MM.1S (cell line): ENCODE measurements around the gene CEP192.

ENCODE experiments used
- DNase-seq: peaks from one replicate; pipeline ENCODE4 v3.0.0-alpha.2; 2015
- H2AFZ ChIP-seq: fragments of 300-600 bp; sonication (generic); 2 replicates; pipeline ENCODE4 v1.6.0; 2016; ENCODE audit warnings: antibody characterized with exemption, low read length
- H3F3A ChIP-seq: fragments of 300-600 bp; sonication (generic); 2 replicates; pipeline ENCODE4 v1.6.1; 2016; ENCODE audit warnings: mild to moderate bottlenecking, antibody characterized with exemption, low read length, moderate library complexity, mixed read lengths; ENCODE audit not compliant: insufficient read depth
- H3K27ac ChIP-seq: fragments of 300-600 bp; sonication (generic); 2 replicates; pipeline ENCODE4 v1.5.1; 2016; ENCODE audit warnings: mild to moderate bottlenecking, low read length
- H3K27me3 ChIP-seq: fragments of 300-600 bp; sonication (generic); replicated peaks from 2 replicates; pipeline ENCODE4 v1.6.0; 2016; ENCODE audit warnings: low read length; ENCODE audit not compliant: insufficient read depth
- H3K36me3 ChIP-seq: fragments of 300-600 bp; sonication (generic); replicated peaks from 2 replicates; pipeline ENCODE4 v1.6.1; 2016; ENCODE audit warnings: mild to moderate bottlenecking, low read length, mixed read lengths; ENCODE audit not compliant: insufficient read depth
- H3K4me1 ChIP-seq: fragments of 300-600 bp; sonication (generic); 2 replicates; pipeline ENCODE4 v1.6.1; 2016; ENCODE audit warnings: low read length, mixed read lengths
- H3K4me2 ChIP-seq: fragments of 300-600 bp; sonication (generic); 2 replicates; pipeline ENCODE4 v1.6.0; 2016; ENCODE audit warnings: low read depth, low read length
- H3K4me3 ChIP-seq: fragments of 300-600 bp; sonication (generic); 2 replicates; pipeline ENCODE4 v1.5.1; 2016; ENCODE audit warnings: low read length, mixed read lengths
- H3K79me2 ChIP-seq: fragments of 300-600 bp; sonication (generic); 2 replicates; pipeline ENCODE4 v1.6.1; 2016; ENCODE audit warnings: mixed run types, low read length, mixed read lengths
- H3K9ac ChIP-seq: fragments of 300-600 bp; sonication (generic); 2 replicates; pipeline ENCODE4 v1.6.1; 2016; ENCODE audit warnings: low read length, mixed read lengths
- H3K9me2 ChIP-seq: fragments of 300-600 bp; sonication (generic); replicated peaks from 2 replicates; pipeline ENCODE4 v1.6.1; 2016; ENCODE audit warnings: mild to moderate bottlenecking, low read length, mixed read lengths; ENCODE audit not compliant: insufficient read depth
- H3K9me3 ChIP-seq: fragments of 300-600 bp; sonication (generic); replicated peaks from 2 replicates; pipeline ENCODE4 v1.6.1; 2016; ENCODE audit warnings: mild to moderate bottlenecking, low read length, mixed read lengths; ENCODE audit not compliant: insufficient read depth
- H4K20me1 ChIP-seq: fragments of 300-600 bp; sonication (generic); 2 replicates; pipeline ENCODE4 v1.6.1; 2016; ENCODE audit warnings: mild to moderate bottlenecking, low read length, moderate library complexity, mixed read lengths; ENCODE audit not compliant: insufficient read depth
- CTCF ChIP-seq: fragments of 300-600 bp; sonication (generic); IDR thresholded peaks from 2 replicates; pipeline ENCODE4 v1.5.1; 2016; ENCODE audit warnings: antibody characterized with exemption, low read length, mixed read lengths
- EZH2 ChIP-seq: fragments of 300-600 bp; sonication (generic); optimal IDR thresholded peaks from 2 replicates; pipeline ENCODE3; 2017; ENCODE audit warnings: low read depth, mild to moderate bottlenecking, antibody characterized with exemption, low read length, mixed read lengths
- EZH2phosphoT487 ChIP-seq: fragments of 300-600 bp; sonication (generic); IDR thresholded peaks from 2 replicates; pipeline ENCODE4 v1.6.1; 2018; ENCODE audit warnings: antibody characterized with exemption, low read length

The CEP192 gene

DNA sequence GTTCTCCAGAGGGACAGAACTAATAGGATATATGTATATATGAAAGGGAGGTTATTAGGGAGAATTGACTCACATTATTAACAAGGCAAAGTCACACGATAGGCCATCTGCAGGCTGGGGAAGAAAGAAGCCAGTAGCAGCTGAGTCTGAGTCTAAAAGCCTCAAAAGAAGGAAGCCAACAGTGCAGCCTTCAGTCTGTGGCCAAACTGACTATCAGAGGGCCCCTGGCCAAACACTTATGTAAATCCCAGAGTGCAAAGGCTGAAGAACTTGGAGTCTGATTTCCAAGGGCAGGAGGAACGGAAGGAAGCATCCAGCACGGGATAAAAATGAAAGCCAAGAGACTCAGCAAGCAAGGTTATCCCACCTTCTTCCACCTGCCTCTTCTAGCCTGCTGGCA is 119.4 kb downstream of the CEP192 start:
- no peaks in the 10 kb centered on the region for H3K79me2 ChIP-seq
- no peaks in the 10 kb centered on the region for H3K9me3 ChIP-seq
- H3K9ac ChIP-seq = no peak overlapping the region
- H3K4me1 ChIP-seq = no peaks in the 10 kb centered on the region
- no peak for DNase-seq
- H3F3A ChIP-seq = no peaks in the 10 kb centered on the region
- H2AFZ ChIP-seq = no peak overlapping the region
- H3K9me2 ChIP-seq = no peaks in the 10 kb centered on the region
- no peak overlapping the region for H3K4me2 ChIP-seq
- H3K36me3 ChIP-seq = peaks cover 5% of the 10 kb centered on the region; the same call in 1 of the 2 replicates
- no peak overlapping the region for H3K4me3 ChIP-seq
- H3K27ac ChIP-seq = no peak overlapping the region
- H4K20me1 ChIP-seq = no peaks in the 10 kb centered on the region
- no peak for TF ChIP-seq EZH2phosphoT487
- TF ChIP-seq EZH2 = no peak
- no peak for TF ChIP-seq CTCF
- no peaks in the 10 kb centered on the region for H3K27me3 ChIP-seq

- H3K36me3 ChIP-seq = no peaks in the 10 kb centered on the region
- no peaks in the 10 kb centered on the region for H3K4me1 ChIP-seq
- H2AFZ ChIP-seq = no peak overlapping the region
- H3K4me3 ChIP-seq = no peak overlapping the region
- H3K9me3 ChIP-seq = no peaks in the 10 kb centered on the region
- TF ChIP-seq CTCF (no peak), EZH2phosphoT487 (no peak), EZH2 (no peak)
- no peaks in the 10 kb centered on the region for H4K20me1 ChIP-seq
- DNase-seq = no peak
- H3F3A ChIP-seq = no peaks in the 10 kb centered on the region
- H3K27ac ChIP-seq = no peak overlapping the region
- no peaks in the 10 kb centered on the region for H3K27me3 ChIP-seq
- H3K9me2 ChIP-seq = no peaks in the 10 kb centered on the region
- H3K4me2 ChIP-seq = no peak overlapping the region
- no peak overlapping the region for H3K9ac ChIP-seq
- no peaks in the 10 kb centered on the region for H3K79me2 ChIP-seq
These were observed 121.8 kb downstream of the CEP192 start for GRCh38 chr18:13112982-13113381.

DNA sequence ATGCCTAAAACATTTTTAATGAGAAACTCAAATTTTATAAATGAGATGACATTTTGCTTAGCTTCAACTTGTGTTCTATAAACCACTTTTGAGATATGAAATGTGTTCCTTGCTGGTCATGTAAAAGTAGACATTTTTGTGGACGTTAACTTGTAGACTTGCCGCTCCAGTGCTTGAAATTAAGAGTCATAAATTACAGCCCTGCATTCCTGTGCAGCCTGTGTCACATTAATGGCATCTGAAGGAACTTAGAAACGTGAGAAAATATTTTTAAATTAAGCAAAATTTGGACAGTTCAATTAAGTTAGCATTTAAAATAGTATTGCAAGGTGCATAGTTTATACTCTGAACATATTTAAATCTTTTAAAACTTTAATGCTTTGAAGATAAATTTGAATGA is 129.1 kb downstream of the CEP192 start:
- TF ChIP-seq EZH2phosphoT487 (no peak), CTCF (no peak), EZH2 (no peak)
- Histone ChIP-seq H3K79me2 (no peaks in the 10 kb centered on the region), H2AFZ (no peak overlapping the region), H4K20me1 (no peaks in the 10 kb centered on the region), H3K9ac (no peak overlapping the region), H3K9me2 (no peaks in the 10 kb centered on the region), H3K9me3 (no peaks in the 10 kb centered on the region), H3K4me1 (no peaks in the 10 kb centered on the region), H3K36me3 (peaks cover 4% of the 10 kb centered on the region; the same call in 1 of the 2 replicates), H3K4me2 (no peak overlapping the region), H3K27me3 (no peaks in the 10 kb centered on the region), H3F3A (no peaks in the 10 kb centered on the region), H3K27ac (no peak overlapping the region), H3K4me3 (no peak overlapping the region)
- no peak for DNase-seq
